ENCODE data around the gene ASAP2.

Gene ASAP2

GRCh38 chr2:9232166-9232479 is 25.5 kb downstream of the ASAP2 start:
- no peak for FAIRE-seq

- FAIRE-seq = no peak
Measured at GRCh38 chr2:9232886-9233285, 26.3 kb downstream of the ASAP2 start.

- no peak for FAIRE-seq
Measured at GRCh38 chr2:9234680-9235146, 28.1 kb downstream of the ASAP2 start.

GRCh38 chr2:9235147-9236044 is 28.8 kb downstream of the ASAP2 start:
- no peak for FAIRE-seq

- no peak for FAIRE-seq
Measured at GRCh38 chr2:9236045-9236344, 29.4 kb downstream of the ASAP2 start.

- no peak for FAIRE-seq
Measured at GRCh38 chr2:9236867-9237266, 30.3 kb downstream of the ASAP2 start.

GRCh38 chr2:9237831-9238230 is 31.2 kb downstream of the ASAP2 start:
- FAIRE-seq = no peak

- no peak for FAIRE-seq
Measured at GRCh38 chr2:9238591-9239326, 32.1 kb downstream of the ASAP2 start.

- FAIRE-seq = no peak
Measured at GRCh38 chr2:9239616-9240015, 33.0 kb downstream of the ASAP2 start.

GRCh38 chr2:9240745-9241144 is 34.1 kb downstream of the ASAP2 start:
- FAIRE-seq = no peak

GRCh38 chr2:9241233-9241632 is 34.6 kb downstream of the ASAP2 start:
- no peak for FAIRE-seq

GRCh38 chr2:9243357-9243756 is 36.7 kb downstream of the ASAP2 start:
- no peak for FAIRE-seq

GRCh38 chr2:9244985-9245544 is 38.5 kb downstream of the ASAP2 start:
- FAIRE-seq = no peak

GRCh38 chr2:9247177-9247576 is 40.6 kb downstream of the ASAP2 start:
- FAIRE-seq = no peak

- FAIRE-seq = no peak
Measured at GRCh38 chr2:9247786-9248185, 41.2 kb downstream of the ASAP2 start.

- FAIRE-seq = no peak
Measured at GRCh38 chr2:9248363-9248762, 41.8 kb downstream of the ASAP2 start.

- FAIRE-seq = no peak
Measured at GRCh38 chr2:9249020-9249800, 42.6 kb downstream of the ASAP2 start.

- no peak for FAIRE-seq
Measured at GRCh38 chr2:9250091-9250490, 43.5 kb downstream of the ASAP2 start.

- no peak for FAIRE-seq
Measured at GRCh38 chr2:9250498-9251153, 44.0 kb downstream of the ASAP2 start.

GRCh38 chr2:9251154-9252001 is 44.8 kb downstream of the ASAP2 start:
- no peak for FAIRE-seq

GRCh38 chr2:9252002-9252357 is 45.4 kb downstream of the ASAP2 start:
- FAIRE-seq = no peak

- FAIRE-seq = no peak
Measured at GRCh38 chr2:9255416-9255815, 48.8 kb downstream of the ASAP2 start.
